Cardiac muscle cell (in vitro differentiated cells and primary cell): ENCODE data around the gene THAP2. TPM values are rescaled to one million over a fixed set of nuclear protein-coding genes. Genes with fewer than 3 reads are reported as not detected.

Source experiments
- DNase-seq, 2 donors: peaks; one replicate each; pipeline versions ENCODE4 v3.0.0 to v3.0.0-alpha.2; 2010 to 2017; ENCODE audit warnings: low read depth in 1 of 2, low spot score in 1 of 2
- H3K27ac ChIP-seq: fragments of 200-600 bp; sonication (generic); 2 replicates; pipeline ENCODE4 v1.5.1; 2016
- H3K27me3 ChIP-seq: fragments of 200-600 bp; sonication (generic); 2 replicates; pipeline ENCODE4 v1.6.0; 2016; ENCODE audit warnings: control low read depth
- H3K36me3 ChIP-seq: fragments of 200-600 bp; sonication (generic); 2 replicates; pipeline ENCODE4 v1.5.1; 2016; ENCODE audit warnings: control low read depth
- H3K4me1 ChIP-seq: fragments of 200-600 bp; sonication (generic); 2 replicates; pipeline ENCODE4 v1.8.1; 2017; ENCODE audit warnings: low read depth, mild to moderate bottlenecking, mixed run types
- H3K4me3 ChIP-seq: fragments of 200-600 bp; sonication (generic); 2 replicates; pipeline ENCODE4 v1.5.1; 2016; ENCODE audit warnings: mild to moderate bottlenecking
- H3K9me3 ChIP-seq: fragments of 200-600 bp; sonication (generic); 2 replicates; pipeline ENCODE4 v1.5.1; 2017; ENCODE audit warnings: low read depth, mild to moderate bottlenecking, control low read depth
- polyA plus RNA-seq: library from polyadenylated mRNA; unstranded; fragments of >200 nt; fragmentation: Nextera tagmentation; extraction: Ambion mirVana; gene quantifications from 2 replicates; pipeline ENCODE4 v1.2.1, GENCODE V29; 2016
- total RNA-seq: library from RNA; depleted of rRNA; stranded (reverse); fragments of >200 nt; gene quantifications from 2 replicates; pipeline ENCODE4 v1.2.3, GENCODE V29; 2016
- TF ChIP-seq, protein P1 (sequence below): IDR thresholded peaks from 2 replicates; pipeline ENCODE4 v1.5.1; 2012; ENCODE audit warnings: low read depth, mild to moderate bottlenecking, low read length

Gene THAP2
- total and polyA plus RNA-seq, 2 experiments from 2014 or later = 6.2 to 11.1 TPM

- Histone ChIP-seq H3K36me3 (no peaks in the 10 kb centered on the region), H3K4me1 (no peaks in the 10 kb centered on the region), H3K27me3 (no peaks in the 10 kb centered on the region), H3K4me3 (no peak overlapping the region), H3K27ac (no peak overlapping the region), H3K9me3 (no peaks in the 10 kb centered on the region)
- TF ChIP-seq, protein P1, sequence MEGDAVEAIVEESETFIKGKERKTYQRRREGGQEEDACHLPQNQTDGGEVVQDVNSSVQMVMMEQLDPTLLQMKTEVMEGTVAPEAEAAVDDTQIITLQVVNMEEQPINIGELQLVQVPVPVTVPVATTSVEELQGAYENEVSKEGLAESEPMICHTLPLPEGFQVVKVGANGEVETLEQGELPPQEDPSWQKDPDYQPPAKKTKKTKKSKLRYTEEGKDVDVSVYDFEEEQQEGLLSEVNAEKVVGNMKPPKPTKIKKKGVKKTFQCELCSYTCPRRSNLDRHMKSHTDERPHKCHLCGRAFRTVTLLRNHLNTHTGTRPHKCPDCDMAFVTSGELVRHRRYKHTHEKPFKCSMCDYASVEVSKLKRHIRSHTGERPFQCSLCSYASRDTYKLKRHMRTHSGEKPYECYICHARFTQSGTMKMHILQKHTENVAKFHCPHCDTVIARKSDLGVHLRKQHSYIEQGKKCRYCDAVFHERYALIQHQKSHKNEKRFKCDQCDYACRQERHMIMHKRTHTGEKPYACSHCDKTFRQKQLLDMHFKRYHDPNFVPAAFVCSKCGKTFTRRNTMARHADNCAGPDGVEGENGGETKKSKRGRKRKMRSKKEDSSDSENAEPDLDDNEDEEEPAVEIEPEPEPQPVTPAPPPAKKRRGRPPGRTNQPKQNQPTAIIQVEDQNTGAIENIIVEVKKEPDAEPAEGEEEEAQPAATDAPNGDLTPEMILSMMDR = no peak
- no peak for DNase-seq
Observed at GRCh38 chr12:71708658-71709057, 44.6 kb downstream of the THAP2 start.

- DNase-seq = peak in 1 of 2 donors; percentile 64
- no peaks in the 10 kb centered on the region for H3K4me1 ChIP-seq
- no peaks in the 10 kb centered on the region for H3K9me3 ChIP-seq
- H3K4me3 ChIP-seq = no peak overlapping the region
- TF ChIP-seq, protein P1 = no peak
- no peaks in the 10 kb centered on the region for H3K36me3 ChIP-seq
- H3K27ac ChIP-seq = no peak overlapping the region
- H3K27me3 ChIP-seq = no peaks in the 10 kb centered on the region
Observed at GRCh38 chr12:71710276-71711125, 46.4 kb downstream of the THAP2 start.

- no peaks in the 10 kb centered on the region for H3K9me3 ChIP-seq
- no peak overlapping the region for H3K27ac ChIP-seq
- no peaks in the 10 kb centered on the region for H3K27me3 ChIP-seq
- H3K4me1 ChIP-seq = no peaks in the 10 kb centered on the region
- DNase-seq = no peak
- H3K36me3 ChIP-seq = no peaks in the 10 kb centered on the region
- TF ChIP-seq, protein P1 = no peak
- no peak overlapping the region for H3K4me3 ChIP-seq
Observed at GRCh38 chr12:71718611-71719010, 54.5 kb downstream of the THAP2 start.

DNA sequence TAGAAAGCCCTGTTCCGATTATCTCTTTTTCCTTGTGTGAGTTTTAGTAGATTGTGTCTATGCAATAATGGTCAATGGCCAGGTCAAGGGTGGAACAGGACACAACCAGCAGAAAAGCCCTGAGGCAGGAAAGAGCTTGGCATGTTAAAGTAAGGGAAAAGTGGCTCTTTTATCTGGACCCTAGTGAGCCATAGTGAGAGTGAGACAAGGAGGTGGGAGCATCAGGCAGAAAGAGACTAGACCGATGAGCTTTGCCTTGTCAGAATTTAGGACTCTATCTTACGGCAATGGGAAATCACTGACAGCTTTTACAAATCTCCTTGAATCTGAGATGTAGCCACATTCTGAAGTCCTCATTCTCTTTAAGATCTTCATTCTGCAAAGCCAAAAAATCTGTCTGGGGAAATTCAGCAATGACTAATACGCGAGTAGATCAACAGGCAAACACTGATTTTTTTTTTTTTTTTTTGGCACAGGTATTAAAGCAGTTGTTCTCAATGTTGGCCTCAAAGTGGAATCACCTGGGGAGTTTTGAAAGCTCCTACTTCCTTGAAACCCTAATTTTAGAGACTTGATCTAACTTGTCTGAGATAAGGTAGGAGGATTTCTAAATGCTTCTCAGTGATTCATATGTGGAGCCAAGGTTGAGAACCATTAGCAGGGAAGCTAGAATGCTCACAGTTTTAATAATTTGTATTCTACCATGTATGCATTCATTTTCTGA, 55.7 kb downstream of the THAP2 start:
- H3K27me3 ChIP-seq = no peaks in the 10 kb centered on the region
- H3K9me3 ChIP-seq = no peaks in the 10 kb centered on the region
- H3K4me3 ChIP-seq = no peak overlapping the region
- no peaks in the 10 kb centered on the region for H3K4me1 ChIP-seq
- TF ChIP-seq, protein P1 = no peak
- H3K27ac ChIP-seq = no peak overlapping the region
- DNase-seq = no peak
- no peaks in the 10 kb centered on the region for H3K36me3 ChIP-seq

- H3K4me1 ChIP-seq = no peaks in the 10 kb centered on the region
- TF ChIP-seq, protein P1 = no peak
- no peak overlapping the region for H3K4me3 ChIP-seq
- H3K9me3 ChIP-seq = no peaks in the 10 kb centered on the region
- DNase-seq = peak in 1 of 2 donors; percentile 31
- no peak overlapping the region for H3K27ac ChIP-seq
- no peaks in the 10 kb centered on the region for H3K36me3 ChIP-seq
- no peaks in the 10 kb centered on the region for H3K27me3 ChIP-seq
Observed at GRCh38 chr12:71721783-71722505, 57.8 kb downstream of the THAP2 start.
